ENCODE measurements around the gene CDC45. TPM values are rescaled to one million over a fixed set of nuclear protein-coding genes. Genes with fewer than 3 reads are reported as not detected.

The CDC45 gene
- total RNA-seq, 4 donors from 2014 or later, result 0.39 to 3.9 (median 2.0) TPM

GRCh38 chr22:19448739-19449421 is 30.8 kb upstream of the CDC45 start:
- intact Hi-C loops (cut with DNase I; ENCODE audit: low total_unique reads), result no loop called here
- peak in 1 of 2 donors; percentile 81 for DNase-seq (ENCODE audit: low spot score in 2 of 2)
- H3K4me3 ChIP-seq (ENCODE audit: low read depth, poor library complexity, severe bottlenecking), result no peak overlapping the region
- 78 to 82% methylated on average over 5 of the region's 5 CpGs for WGBS, 2 donors
- TF ChIP-seq CTCF (IDR thresholded peaks at IDR 0.05), result no peak

GRCh38 chr22:19449422-19449767 is 30.3 kb upstream of the CDC45 start:
- WGBS, 2 donors, result 50 to 75% methylated on average over 2 of the region's 2 CpGs
- H3K4me3 ChIP-seq (ENCODE audit: low read depth, poor library complexity, severe bottlenecking), result no peak overlapping the region
- intact Hi-C loops (cut with DNase I; ENCODE audit: low total_unique reads), result no loop called here
- DNase-seq (ENCODE audit: low spot score in 2 of 2), result no peak
- TF ChIP-seq CTCF (IDR thresholded peaks at IDR 0.05), result no peak
- TF ChIP-seq POLR2A (IDR thresholded peaks at IDR 0.05), result no peak

GRCh38 chr22:19450363-19451175 is 29.2 kb upstream of the CDC45 start:
- intact Hi-C loops (cut with DNase I; ENCODE audit: low total_unique reads), result no loop called here
- H3K4me3 ChIP-seq (ENCODE audit: low read depth, poor library complexity, severe bottlenecking), result no peak overlapping the region
- TF ChIP-seq CTCF (IDR thresholded peaks at IDR 0.05) (no peak), POLR2A (IDR thresholded peaks at IDR 0.05) (no peak)
- 87 to 89% methylated on average over 8 of the region's 8 CpGs for WGBS, 2 donors
- DNase-seq (ENCODE audit: low spot score in 2 of 2), result peak in 1 of 2 donors; percentile 53

- TF ChIP-seq POLR2A (IDR thresholded peaks at IDR 0.05), result no peak
- TF ChIP-seq CTCF (IDR thresholded peaks at IDR 0.05), result no peak
- DNase-seq (ENCODE audit: low spot score in 2 of 2), result peak in 1 of 2 donors; percentile 56
- intact Hi-C loops (cut with DNase I; ENCODE audit: low total_unique reads), result no loop called here
- 95 to 97% methylated on average over 4 of the region's 4 CpGs for WGBS, 2 donors
- no peak overlapping the region for H3K4me3 ChIP-seq (ENCODE audit: low read depth, poor library complexity, severe bottlenecking)
Observed at GRCh38 chr22:19451570-19451969, 28.1 kb upstream of the CDC45 start.

- intact Hi-C loops (cut with DNase I; ENCODE audit: low total_unique reads), result no loop called here
- peak in 1 of 2 donors; percentile 68 for DNase-seq (ENCODE audit: low spot score in 2 of 2)
- H3K4me3 ChIP-seq (ENCODE audit: low read depth, poor library complexity, severe bottlenecking), result no peak overlapping the region
- TF ChIP-seq CTCF (IDR thresholded peaks at IDR 0.05) (no peak), POLR2A (IDR thresholded peaks at IDR 0.05) (no peak)
- 93 to 99% methylated on average over 5 of the region's 5 CpGs for WGBS, 2 donors
Observed at GRCh38 chr22:19453718-19454117, 26.0 kb upstream of the CDC45 start.
